NCI-H2196 treated with DMSO at 0.1 percent for 48 hours (cell line): Measurements from ENCODE around the gene NR2F1-AS1.
"Not testable (repeated sequence)": the region's sequence is repeated elsewhere in the genome, so short reads cannot be mapped to it uniquely, and the experiment has no call there.

ENCODE experiments used
- DNase-seq: peaks from one replicate; lab custom pipeline; 2025; ENCODE audit not compliant: unreplicated experiment; lab: John Stamatoyannopoulos, UW

The NR2F1-AS1 gene

DNA sequence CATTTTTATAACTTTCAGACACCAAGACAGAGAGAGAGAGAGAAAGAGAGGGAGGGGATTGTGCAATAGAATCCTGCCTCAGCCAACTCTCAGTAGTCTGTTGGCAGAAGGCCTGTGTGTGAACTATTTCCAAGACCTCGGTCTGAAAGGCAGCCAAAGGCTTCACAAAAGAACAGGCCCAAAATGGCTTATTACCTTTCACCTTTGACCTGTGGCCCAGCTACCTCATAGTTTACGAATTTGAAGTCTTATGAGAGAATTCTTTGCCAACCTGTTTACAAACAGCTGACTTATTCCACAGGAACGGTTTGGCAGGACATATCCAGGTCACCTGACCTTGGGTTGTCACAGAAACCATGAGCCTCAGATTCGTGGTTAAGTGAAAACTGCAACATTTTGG, 48.6 kb downstream of the NR2F1-AS1 start:
- peak; percentile 12 for DNase-seq

GRCh38 chr5:93521815-93522214, 59.2 kb downstream of the NR2F1-AS1 start:
- DNase-seq = not testable (repeated sequence)

- no peak for DNase-seq
Observed at GRCh38 chr5:93519740-93520139, 61.3 kb downstream of the NR2F1-AS1 start.

DNA sequence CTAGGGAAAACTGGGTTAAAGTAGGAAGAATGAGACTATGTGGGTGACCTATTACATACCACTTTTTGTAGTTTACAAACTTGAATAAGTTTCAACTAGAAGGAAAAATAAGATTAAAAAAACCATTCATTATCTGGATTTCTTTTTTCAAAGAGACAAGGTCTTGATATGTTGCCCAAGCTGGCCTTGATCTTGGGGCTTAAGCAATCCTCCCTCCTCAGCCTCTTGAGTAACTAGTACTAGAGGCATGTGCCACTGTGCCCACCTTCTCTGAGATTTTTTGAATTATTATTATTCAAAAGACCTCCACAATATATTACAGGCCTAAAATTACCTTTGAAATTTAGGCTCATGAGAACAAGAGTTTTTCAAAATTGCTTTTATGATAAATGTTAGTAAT, 63.2 kb downstream of the NR2F1-AS1 start:
- no peak for DNase-seq

DNA sequence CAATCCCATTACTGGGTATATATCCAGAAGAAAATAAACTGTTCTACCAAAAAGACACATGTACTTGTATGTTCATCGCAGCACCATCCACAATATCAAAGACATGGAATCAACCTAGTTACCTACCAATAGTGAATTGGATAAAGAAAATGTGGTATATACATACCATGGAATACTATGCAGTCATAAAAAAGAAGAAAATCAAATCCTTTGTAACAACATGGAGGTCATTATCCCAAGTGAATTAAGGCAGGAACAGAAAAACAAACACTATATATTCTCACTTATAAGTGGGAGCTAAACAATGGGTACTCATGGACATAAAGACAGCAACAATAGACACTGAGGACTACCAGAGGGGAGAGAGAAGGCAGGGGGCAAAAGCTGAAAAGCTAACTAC, 67.7 kb downstream of the NR2F1-AS1 start:
- no peak for DNase-seq

- DNase-seq = no peak
Observed at GRCh38 chr5:93512799-93513198, 68.2 kb downstream of the NR2F1-AS1 start.

DNA sequence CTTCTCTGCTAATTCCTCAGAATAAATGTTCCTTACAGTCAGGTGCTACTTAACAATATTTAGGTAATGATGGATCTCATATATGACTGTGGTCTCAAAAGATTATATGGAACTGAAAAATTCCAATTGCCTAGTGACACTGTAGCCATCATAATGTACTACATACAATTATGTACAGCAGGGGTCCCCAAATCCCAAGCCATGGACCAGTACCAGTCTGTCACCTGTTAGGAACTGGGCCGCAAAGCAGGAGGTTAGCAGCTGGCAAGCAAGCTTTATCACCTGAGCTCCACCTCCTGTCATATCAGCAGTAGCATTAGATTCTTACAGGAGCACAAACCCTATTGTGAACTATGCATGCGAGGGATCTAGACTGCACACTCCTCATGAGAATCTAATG, 69.6 kb downstream of the NR2F1-AS1 start:
- no peak for DNase-seq

DNA sequence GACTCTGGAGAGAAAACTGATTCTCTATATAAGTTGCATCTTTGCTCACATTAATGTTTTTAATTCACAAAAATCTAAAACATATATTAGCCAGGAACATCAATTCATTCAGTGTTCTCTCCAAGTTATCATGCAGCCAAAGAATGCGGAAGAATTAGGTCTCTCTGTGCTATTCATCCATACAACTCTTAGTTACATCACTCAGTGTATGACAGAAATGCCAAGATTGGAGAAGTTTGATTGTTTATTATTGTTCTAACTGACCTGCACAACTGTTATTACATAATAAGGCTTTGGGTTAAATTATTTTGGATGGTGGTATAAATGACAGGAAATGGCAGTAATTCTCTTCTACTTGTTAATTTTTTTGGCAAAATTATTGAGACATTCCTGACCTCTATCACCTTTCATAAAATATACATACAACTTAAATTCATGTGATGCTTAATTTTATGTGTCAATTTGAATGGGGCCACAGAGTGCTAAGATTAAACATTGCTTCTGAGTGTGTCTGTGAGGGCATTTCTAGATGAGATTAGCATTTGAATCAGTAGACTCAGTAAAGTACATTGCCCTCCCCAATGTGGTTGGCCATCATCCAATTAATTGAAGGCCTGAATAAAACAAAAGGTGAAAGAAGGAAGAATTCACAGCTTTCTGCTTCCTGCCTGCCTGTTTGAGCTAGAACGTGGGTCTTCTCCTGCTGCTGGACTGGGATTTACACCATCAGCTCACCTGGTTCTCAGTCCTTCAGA, 70.2 kb downstream of the NR2F1-AS1 start:
- DNase-seq = no peak

- DNase-seq = not testable (repeated sequence)
Observed at GRCh38 chr5:93505553-93505952, 75.5 kb downstream of the NR2F1-AS1 start.

DNA sequence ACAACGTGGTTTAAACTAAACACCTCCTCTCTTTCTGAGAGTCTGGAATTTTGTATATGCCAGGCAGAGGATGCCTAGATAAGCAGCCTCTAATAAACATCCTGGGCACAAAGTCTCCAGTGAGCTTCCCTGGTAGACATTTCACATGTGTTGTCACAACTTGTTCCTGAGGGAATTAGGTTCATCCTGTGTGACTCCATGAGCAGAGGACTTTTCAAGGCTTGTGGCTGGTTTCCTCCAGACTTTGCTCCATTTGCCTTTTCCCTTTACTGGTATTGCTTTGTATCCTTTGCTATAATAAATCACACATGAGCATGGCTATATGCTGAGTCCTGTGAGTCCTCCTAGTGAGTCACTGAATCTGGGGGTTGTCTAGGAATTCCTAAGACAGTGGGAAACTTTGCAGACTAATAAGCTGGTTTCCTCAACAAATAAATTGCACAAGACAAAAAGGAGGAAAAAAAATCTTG, 77.4 kb downstream of the NR2F1-AS1 start:
- no peak for DNase-seq

- no peak for DNase-seq
Observed at GRCh38 chr5:93497096-93497495, 83.9 kb downstream of the NR2F1-AS1 start.

DNA sequence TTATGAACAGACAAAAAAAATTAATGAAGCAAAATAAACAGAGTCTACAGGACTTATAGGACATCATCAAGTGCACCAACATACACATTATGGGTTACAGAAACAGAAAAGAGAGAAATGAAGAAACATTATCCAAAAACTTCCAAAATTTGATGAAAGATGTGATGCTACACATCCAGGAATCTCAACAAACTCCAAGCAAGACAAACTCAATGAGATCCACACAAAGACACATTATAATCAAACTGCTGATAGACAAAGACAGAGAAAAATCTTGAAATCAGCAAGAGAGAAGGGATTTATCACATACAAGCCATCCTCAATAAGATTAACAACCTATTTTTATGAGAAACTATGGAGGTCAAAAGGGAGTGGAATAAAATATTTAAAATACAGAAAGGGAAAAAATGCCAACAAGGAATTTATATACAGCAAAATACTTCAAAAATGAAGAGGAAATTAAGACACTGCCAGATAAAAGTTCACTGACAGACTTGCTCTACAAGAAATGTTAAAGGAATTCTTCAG, 101.0 kb downstream of the NR2F1-AS1 start:
- DNase-seq = no peak

DNA sequence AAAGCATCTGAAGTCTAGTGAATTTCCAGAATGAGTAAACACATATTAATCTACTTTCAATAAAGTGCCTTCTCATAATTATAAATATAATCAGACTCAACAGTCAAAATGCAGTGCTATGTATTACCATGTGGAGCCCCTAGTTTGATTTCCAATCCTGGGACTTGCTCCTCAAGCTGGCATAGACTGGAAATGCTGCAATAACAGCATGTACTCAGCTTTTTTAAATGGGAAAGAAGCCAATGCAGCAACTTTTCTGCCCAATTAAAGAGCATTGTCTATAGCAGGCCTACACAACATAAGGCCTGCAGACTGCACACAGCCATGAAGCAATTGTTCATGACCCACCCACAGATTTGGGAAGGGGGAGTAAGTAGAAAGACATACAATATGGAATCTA, 103.2 kb downstream of the NR2F1-AS1 start:
- DNase-seq = no peak

DNA sequence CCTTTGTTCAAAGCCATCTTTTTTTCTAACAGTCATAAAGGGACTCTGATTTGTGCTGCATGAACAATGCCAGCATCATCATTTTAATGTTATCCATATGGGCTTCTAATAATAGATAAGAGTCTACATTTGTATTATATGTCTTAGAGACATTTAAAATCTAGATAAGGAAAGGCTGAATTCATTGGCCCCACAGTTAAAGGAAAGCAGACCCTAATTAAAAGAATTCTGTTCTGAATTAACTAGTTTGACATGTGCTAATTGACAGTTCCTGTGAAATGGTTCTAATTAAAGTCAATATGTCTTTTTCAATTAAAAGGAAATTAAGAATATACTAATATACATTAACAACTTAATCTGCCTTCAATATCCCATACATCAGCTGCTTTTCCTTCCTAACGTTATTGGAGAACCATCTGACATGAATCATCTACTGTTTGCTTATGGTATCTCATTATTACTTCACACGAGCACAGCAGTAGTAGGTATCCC, 104.7 kb downstream of the NR2F1-AS1 start:
- no peak for DNase-seq

DNA sequence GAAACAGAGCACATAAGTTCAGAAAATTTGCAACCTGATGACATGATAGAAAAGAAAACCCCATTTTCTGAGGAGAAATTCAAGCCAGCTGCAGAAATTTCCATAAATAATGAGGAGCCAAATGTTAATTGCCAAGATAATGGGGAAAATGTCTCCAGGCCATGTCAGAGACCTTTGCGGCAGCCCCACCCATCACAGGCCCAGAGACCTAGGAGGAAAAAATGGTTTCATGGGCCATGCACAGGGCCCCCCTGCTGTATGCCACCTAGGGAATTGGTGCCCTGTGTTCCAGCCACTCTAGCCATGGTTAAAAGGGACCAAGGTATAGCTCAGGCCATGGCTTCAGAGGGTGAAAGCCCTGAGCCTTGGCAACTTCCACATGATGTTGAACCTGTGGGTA, 118.1 kb downstream of the NR2F1-AS1 start:
- no peak for DNase-seq

DNA sequence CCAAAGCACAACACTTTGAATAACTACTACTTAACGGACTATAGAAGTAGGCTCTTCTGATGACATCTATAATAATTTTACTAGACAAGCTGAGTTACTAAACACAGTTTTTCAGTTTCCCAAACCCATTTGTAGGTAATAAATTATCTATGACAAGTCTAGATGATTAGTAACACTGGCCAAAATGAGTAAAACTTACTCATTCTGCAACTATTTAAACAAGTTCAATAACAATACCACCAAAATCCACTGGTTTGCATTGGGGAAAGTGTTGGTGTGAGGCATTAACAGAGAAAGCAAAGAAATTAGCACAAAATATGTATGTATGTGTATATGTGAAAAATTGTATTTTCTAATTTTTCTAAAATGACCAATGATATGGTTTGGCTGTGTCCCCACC, 119.3 kb downstream of the NR2F1-AS1 start:
- DNase-seq = no peak

DNA sequence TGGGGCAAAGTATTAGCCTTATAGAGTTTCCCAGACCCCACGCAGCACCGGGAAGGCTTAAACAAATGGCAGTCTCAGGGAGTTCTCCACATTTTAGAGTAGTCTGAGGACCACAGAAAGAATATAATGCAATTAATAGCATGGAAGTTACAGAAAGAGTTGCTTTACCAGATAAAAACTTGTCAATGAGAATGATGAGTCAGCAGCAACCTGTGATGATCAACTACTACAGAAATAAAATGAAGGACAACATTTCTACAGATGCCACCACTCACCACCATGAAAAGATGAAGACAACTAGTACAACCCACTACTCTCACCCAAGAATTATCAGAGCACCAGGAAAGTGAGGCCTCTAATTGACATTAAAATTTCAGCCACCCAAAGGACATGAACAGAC, 120.7 kb downstream of the NR2F1-AS1 start:
- DNase-seq = no peak

GRCh38 chr5:93456796-93457195, 124.2 kb downstream of the NR2F1-AS1 start:
- DNase-seq = not testable (repeated sequence)

- DNase-seq = no peak
Observed at GRCh38 chr5:93454896-93455295, 126.1 kb downstream of the NR2F1-AS1 start.

GRCh38 chr5:93452255-93452654, 128.8 kb downstream of the NR2F1-AS1 start:
- no peak for DNase-seq

DNA sequence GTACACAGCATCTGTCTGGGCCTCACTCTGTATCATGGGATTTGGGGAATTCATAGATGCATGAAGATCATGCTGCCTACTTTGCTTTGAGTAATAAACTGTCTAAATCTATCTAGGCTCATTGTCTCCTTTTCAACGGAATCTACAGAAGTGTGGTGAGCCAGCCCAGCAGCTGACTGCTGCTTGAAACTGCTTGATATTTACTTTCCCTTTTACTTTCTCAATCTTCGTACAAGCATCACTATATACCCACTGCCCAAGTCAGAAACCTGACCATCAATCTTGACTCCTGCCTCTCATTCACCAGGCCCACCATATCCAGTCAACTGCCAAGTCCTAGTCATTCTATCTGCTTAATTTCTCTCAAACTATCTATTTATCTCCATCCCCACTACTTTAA, 142.9 kb downstream of the NR2F1-AS1 start:
- DNase-seq = no peak

DNA sequence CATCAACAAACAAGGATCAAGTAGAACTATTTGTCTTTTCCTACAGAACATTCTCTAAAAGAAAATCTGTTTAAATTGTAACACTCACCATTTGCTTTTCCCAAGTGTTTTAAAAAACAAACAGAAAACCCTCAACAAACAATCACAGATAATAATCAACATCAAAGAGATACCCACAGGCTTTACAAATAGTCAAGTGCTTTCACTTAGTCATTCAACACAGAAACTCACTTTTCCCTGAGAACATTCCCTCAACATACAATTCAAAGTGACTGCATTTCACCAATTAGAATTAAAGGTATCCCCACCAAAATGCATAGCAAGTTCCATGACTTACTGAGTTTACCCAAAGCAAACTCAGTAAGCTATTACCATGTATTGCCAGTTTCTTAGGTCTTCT, 144.9 kb downstream of the NR2F1-AS1 start:
- no peak for DNase-seq

GRCh38 chr5:93433422-93433821, 147.6 kb downstream of the NR2F1-AS1 start:
- DNase-seq = no peak
